ENCODE data around the gene OLFML2A.

The OLFML2A gene

DNA sequence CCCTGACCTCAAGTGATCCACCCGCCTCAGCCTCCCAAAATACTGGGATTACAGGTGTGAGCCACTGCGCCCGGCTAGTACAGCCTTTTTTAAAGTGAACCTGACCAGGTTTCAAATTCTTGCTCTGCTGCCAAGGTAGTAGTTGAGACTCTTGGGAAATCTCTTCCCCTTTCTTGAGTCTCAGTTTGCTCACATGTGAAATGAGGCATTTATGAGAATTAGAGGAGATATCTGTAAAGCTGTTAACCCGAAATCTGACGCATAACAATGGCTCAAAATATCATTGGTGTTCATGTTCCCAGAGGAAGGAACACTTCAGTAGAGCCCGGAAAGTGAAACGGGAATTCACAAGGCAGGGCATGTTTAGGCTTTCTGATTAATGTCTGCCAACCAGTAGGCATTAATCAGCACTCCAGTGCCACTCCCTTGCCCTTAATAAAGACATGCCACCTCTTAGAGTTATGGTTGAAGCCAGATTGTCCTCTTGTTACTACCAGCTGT lies 86.5 kb downstream of the OLFML2A start:
- H3K27me3 ChIP-seq, result no peaks in the 10 kb centered on the region
- H3K4me3 ChIP-seq (ENCODE audit: low read depth in 1 of 2, low read length in 1 of 2), result no peak overlapping the region
- H3K4me1 ChIP-seq (ENCODE audit: control insufficient read depth in 1 of 2, insufficient read depth in 1 of 2, low read depth in 1 of 2, low read length in 1 of 2), result peaks cover 26 to 29% of the 10 kb centered on the region in 2 experiments
- TF ChIP-seq, protein P1, sequence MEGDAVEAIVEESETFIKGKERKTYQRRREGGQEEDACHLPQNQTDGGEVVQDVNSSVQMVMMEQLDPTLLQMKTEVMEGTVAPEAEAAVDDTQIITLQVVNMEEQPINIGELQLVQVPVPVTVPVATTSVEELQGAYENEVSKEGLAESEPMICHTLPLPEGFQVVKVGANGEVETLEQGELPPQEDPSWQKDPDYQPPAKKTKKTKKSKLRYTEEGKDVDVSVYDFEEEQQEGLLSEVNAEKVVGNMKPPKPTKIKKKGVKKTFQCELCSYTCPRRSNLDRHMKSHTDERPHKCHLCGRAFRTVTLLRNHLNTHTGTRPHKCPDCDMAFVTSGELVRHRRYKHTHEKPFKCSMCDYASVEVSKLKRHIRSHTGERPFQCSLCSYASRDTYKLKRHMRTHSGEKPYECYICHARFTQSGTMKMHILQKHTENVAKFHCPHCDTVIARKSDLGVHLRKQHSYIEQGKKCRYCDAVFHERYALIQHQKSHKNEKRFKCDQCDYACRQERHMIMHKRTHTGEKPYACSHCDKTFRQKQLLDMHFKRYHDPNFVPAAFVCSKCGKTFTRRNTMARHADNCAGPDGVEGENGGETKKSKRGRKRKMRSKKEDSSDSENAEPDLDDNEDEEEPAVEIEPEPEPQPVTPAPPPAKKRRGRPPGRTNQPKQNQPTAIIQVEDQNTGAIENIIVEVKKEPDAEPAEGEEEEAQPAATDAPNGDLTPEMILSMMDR (IDR thresholded peaks at IDR 0.05), result no peak
- H3K9me3 ChIP-seq, result no peaks in the 10 kb centered on the region
- no peak overlapping the region for H3K27ac ChIP-seq
- peaks cover 17% of the 10 kb centered on the region for H3K36me3 ChIP-seq
